K562 (cell line): ENCODE measurements around the gene ZNF628. TPM values are rescaled to one million over a fixed set of nuclear protein-coding genes. Genes with fewer than 3 reads are reported as not detected.

Experiments
- ATAC-seq: fragments of 200-7000 bp; cut with Tn5 transposase; 3 replicates; pipeline ENCODE4 v1.9.1; 2020; ENCODE audit warnings: moderate library complexity
- BruUV-seq: library from RNA; stranded (reverse); fragments of 400-500 nt; replicated peaks from 2 replicates; lab custom pipeline; 2021; lab: Mats Ljungman, UMichigan
- CTCF ChIA-PET: fragments of 300-600 bp; formaldehyde crosslinking; extraction: SDS; loops from one replicate; lab custom pipeline; 2021; ENCODE audit warnings: low intra/inter-chr PET ratio; lab: Yijun Ruan, JAX
- POLR2A ChIA-PET: fragments of 300-600, 350-650 bp; sonication (Branson Sonifier 250); formaldehyde crosslinking; extraction: SDS; loops from one replicate; lab custom pipeline; 2021; ENCODE audit warnings: antibody characterized with exemption, inconsistent platforms; lab: Yijun Ruan, JAX
- DNase-seq, 4 experiments: peaks; one replicate each; pipeline versions ENCODE4 v3.0.0 to v3.0.0-alpha.2; 2011 to 2018; ENCODE audit warnings: low spot score in 3 of 4, mixed read lengths in 3 of 4; ENCODE audit errors: extremely low read depth in 1 of 4
- FAIRE-seq: peaks from 2 replicates; lab custom pipeline; 2011; peaks lifted over from hg19 to GRCh38; lab: Jason Lieb, UNC
- H2AFZ ChIP-seq: 2 replicates; pipeline ENCODE4 v1.6.0; 2011; ENCODE audit warnings: low read depth, low read length, control low read depth, inconsistent platforms
- H3K27ac ChIP-seq: fragments of 200-600 bp; 3 replicates; pipeline ENCODE4 v1.8.0; 2011; ENCODE audit warnings: low read depth, mild to moderate bottlenecking, control low read depth, inconsistent platforms, low read length, moderate library complexity, mixed read lengths; ENCODE audit errors: extremely low read depth
- H3K27me3 ChIP-seq, 2 experiments: fragments of 300-600 bp in 1 of 2; 2 replicates in 1 of 2; 3 replicates in 1 of 2; pipeline versions ENCODE4 v1.6.0 to v1.8.0; 2011; ENCODE audit warnings: inconsistent platforms in 2 of 2, low read length in 2 of 2, mild to moderate bottlenecking in 1 of 2, mixed read lengths in 1 of 2, moderate library complexity in 1 of 2; ENCODE audit not compliant: control insufficient read depth in 2 of 2, insufficient read depth in 2 of 2
- H3K36me3 ChIP-seq: fragments of 300-600 bp; 3 replicates; pipeline ENCODE4 v1.8.0; 2011; ENCODE audit warnings: mild to moderate bottlenecking, low read length, inconsistent platforms; ENCODE audit not compliant: control insufficient read depth, insufficient read depth
- H3K4me1 ChIP-seq, 2 experiments: fragments of 200-600 bp in 1 of 2; replicated peaks in 1 of 2; 2 replicates in 1 of 2; 3 replicates in 1 of 2; pipeline versions ENCODE4 v1.5.1 to v1.8.0; 2011; ENCODE audit warnings: inconsistent platforms in 2 of 2, low read length in 2 of 2, mild to moderate bottlenecking in 1 of 2, mixed read lengths in 1 of 2, moderate library complexity in 1 of 2; ENCODE audit not compliant: control insufficient read depth in 2 of 2, insufficient read depth in 2 of 2
- H3K4me2 ChIP-seq: 2 replicates; pipeline ENCODE4 v1.6.1; 2011; ENCODE audit warnings: low read length, control low read depth, inconsistent platforms, mixed read lengths; ENCODE audit not compliant: insufficient read depth
- H3K4me3 ChIP-seq: fragments of 200-600 bp; sonication (generic), shearing (Covaris generic); 2 replicates; pipeline ENCODE4 v1.5.1; 2016; ENCODE audit warnings: control low read depth, inconsistent platforms
- H3K79me2 ChIP-seq: fragments of 200-600 bp; 3 replicates; pipeline ENCODE4 v1.8.0; 2011; ENCODE audit warnings: low read length, inconsistent platforms; ENCODE audit not compliant: control insufficient read depth, insufficient read depth
- H3K9ac ChIP-seq, 2 experiments: 2 replicates each; pipeline versions ENCODE4 v1.6.0 to v1.6.1; 2011; ENCODE audit warnings: low read depth in 2 of 2, low read length in 2 of 2, control low read depth in 1 of 2, inconsistent platforms in 1 of 2, mild to moderate bottlenecking in 1 of 2, mixed read lengths in 1 of 2; ENCODE audit not compliant: insufficient read depth in 1 of 2
- H3K9me1 ChIP-seq: one replicate; pipeline ENCODE4 v1.6.0; 2011; ENCODE audit warnings: inconsistent platforms, mild to moderate bottlenecking, low read length, moderate library complexity; ENCODE audit not compliant: control insufficient read depth, insufficient read depth
- H3K9me3 ChIP-seq: replicated peaks from 2 replicates; pipeline ENCODE4 v1.5.1; 2011; ENCODE audit warnings: low read depth, low read length, inconsistent platforms; ENCODE audit not compliant: control insufficient read depth, insufficient read depth
- H4K20me1 ChIP-seq: replicated peaks from 2 replicates; pipeline ENCODE4 v1.6.1; 2011; ENCODE audit warnings: low read length, inconsistent platforms, mixed read lengths; ENCODE audit not compliant: control insufficient read depth, insufficient read depth
- ASH1L ChIP-seq: fragments of 450-650 bp; IDR thresholded peaks from 2 replicates; pipeline ENCODE4 v1.6.1; 2018; ENCODE audit warnings: borderline replicate concordance, mild to moderate bottlenecking, low read depth; ENCODE audit not compliant: partially characterized antibody
- MAZ ChIP-seq, 2 experiments: fragments of 450-650 bp in 1 of 2; sonication (generic) in 1 of 2; formaldehyde crosslinking; IDR thresholded peaks in 1 of 2; conservative IDR thresholded peaks in 1 of 2; 2 replicates each; pipeline versions ENCODE4 v1.4.0 to v1.5.0; 2020; ENCODE audit warnings: mild to moderate bottlenecking in 1 of 2, missing genetic modification reagents in 1 of 2
- THRAP3 ChIP-seq: fragments of 450-650 bp; IDR thresholded peaks from 2 replicates; pipeline ENCODE4 v1.6.1; 2016; ENCODE audit warnings: mild to moderate bottlenecking, inconsistent platforms, borderline replicate concordance
- ZFP30 ChIP-seq: fragments of 250-450 bp; sonication (Bioruptor Pico); IDR thresholded peaks from 2 replicates; pipeline ENCODE4 v1.8.0; 2022; ENCODE audit warnings: moderate library complexity, mild to moderate bottlenecking, inconsistent platforms, borderline replicate concordance
- ZFP36 ChIP-seq: fragments of 150-350 bp; IDR thresholded peaks from 2 replicates; pipeline ENCODE4 v1.6.1; 2018; ENCODE audit warnings: low read length, low read depth; ENCODE audit not compliant: partially characterized antibody
- ZKSCAN8 ChIP-seq: fragments of 200-800 bp; sonication (Bioruptor generic); IDR thresholded peaks from 2 replicates; pipeline ENCODE4 v1.6.1; 2016; ENCODE audit warnings: missing genetic modification characterization, missing compliant biosample characterization
- ZNF121 ChIP-seq: sonication (generic); formaldehyde crosslinking; conservative IDR thresholded peaks from 2 replicates; pipeline ENCODE4 v1.8.0; 2022; ENCODE audit warnings: missing genetic modification reagents
- ZNF232 ChIP-seq: sonication (generic); formaldehyde crosslinking; IDR thresholded peaks from 2 replicates; pipeline ENCODE4 v1.8.0; 2022; ENCODE audit warnings: mild to moderate bottlenecking, missing genetic modification reagents
- ZNF717 ChIP-seq: fragments of 250-450 bp; sonication (Bioruptor Pico); IDR thresholded peaks from 2 replicates; pipeline ENCODE4 v1.5.0; 2021
- WGBS: fragments of 100-300 bp; shearing (Covaris generic); methylation state at CpG from one replicate; pipeline ENCODE4 v1.1.6; 2016; ENCODE audit warnings: low coverage, mixed read lengths; ENCODE audit not compliant: insufficient coverage; ENCODE audit errors: missing lambda C conversion rate; 5-methylcytosine and 5-hydroxymethylcytosine counted together
- in situ Hi-C: fragments of 300-500 bp; cut with MboI; formaldehyde crosslinking; loops from 4 replicates; pipeline ENCODE4 v1.15.0; 2018; ENCODE audit warnings: inconsistent platforms, mixed read lengths
- intact Hi-C: fragments of 100-400 bp; cut with micrococcal nuclease; formaldehyde crosslinking; loops from 2 replicates; pipeline ENCODE4 v1.14.2; 2022
- polyA plus RNA-seq, 8 experiments: library from polyadenylated mRNA; depleted of rRNA in 4 of 8; stranded (reverse) in 5 of 8; unstranded in 3 of 8; fragments of >200 nt; fragmentation: Nextera tagmentation in 2 of 8; fragmentation: Illumina TruSeq in 1 of 8; extraction: Ambion mirVana in 2 of 8; extraction: Trizol in 1 of 8; gene quantifications; 2 replicates each; pipeline versions ENCODE4 v1.2.1 to v1.2.3, GENCODE V29; 2011 to 2014; ENCODE audit warnings: inconsistent platforms in 1 of 8, missing spikeins in 1 of 8
- total RNA-seq, 7 experiments: library from RNA; depleted of rRNA in 6 of 7; stranded (reverse); fragments of >200 nt in 6 of 7; fragmentation: Illumina TruSeq in 2 of 7; extraction: Trizol in 2 of 7; gene quantifications; 2 replicates each; pipeline versions ENCODE4 v1.2.1 to v1.2.3, GENCODE V29; 2011 to 2021; ENCODE audit warnings: low replicate concordance in 1 of 7
- TF ChIP-seq, protein P1 (sequence below), 2 experiments: fragments of 450-650 bp; formaldehyde crosslinking in 1 of 2; IDR thresholded peaks; 2 replicates each; pipeline versions ENCODE4 v1.4.0 to v1.6.1; 2014 to 2020; ENCODE audit warnings: mild to moderate bottlenecking in 2 of 2, borderline replicate concordance in 1 of 2, low read depth in 1 of 2

The ZNF628 gene
- total and polyA plus RNA-seq, 9 of the 15 experiments (the other 6 are each of a cell fraction or from before 2014, with no cell fraction given) = 0.13 to 13.6 (median 2.2) TPM; not detected in 3

DNA sequence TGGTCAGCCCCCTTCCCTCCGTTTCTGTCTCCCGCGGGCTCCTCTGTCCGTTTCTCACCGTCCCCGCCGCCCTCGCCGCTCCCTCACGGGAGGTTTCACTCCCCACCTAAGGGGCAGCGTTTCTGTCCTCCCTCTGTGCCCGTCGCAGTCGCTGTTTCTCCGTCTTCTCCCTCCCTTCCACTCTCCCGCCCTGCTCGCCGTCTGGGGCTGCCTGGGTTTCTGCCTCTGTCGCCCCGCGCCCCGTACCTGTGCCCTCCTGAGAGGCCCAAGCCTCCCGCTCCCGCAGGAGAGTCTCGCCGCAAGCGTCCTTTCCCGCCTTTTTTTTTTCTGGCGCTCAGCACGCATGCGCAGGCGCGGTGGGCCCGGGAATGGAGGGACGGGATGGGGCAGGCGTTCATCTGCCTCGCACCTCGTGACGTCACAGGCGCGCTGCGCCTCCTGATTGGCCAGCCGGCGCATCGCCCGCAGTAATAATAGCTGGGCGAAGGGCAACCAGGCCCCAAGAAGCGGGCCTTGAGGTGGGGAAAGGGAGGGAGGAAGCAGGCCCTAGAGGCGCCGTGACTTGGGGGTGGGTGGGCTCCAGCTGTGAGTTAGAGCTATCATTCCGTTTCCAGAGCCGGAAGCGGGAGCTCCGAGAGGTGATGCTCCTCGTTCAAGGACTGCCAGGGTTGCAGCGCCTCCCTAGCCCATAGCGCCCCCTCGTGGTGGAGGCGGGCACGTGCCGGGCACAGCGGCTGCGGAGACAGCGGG, 27.3 kb downstream of the ZNF628 start:
- Histone ChIP-seq H3K9me1 (no peaks in the 10 kb centered on the region), H3K9ac (peak overlapping the region; percentile 49 to 82; a peak in 3 of 4 replicates), H3K4me3 (peak overlapping the region; percentile 27; the same call in 1 of the 2 replicates), H3K9me3 (no peaks in the 10 kb centered on the region; the same call in 1 of the 2 replicates), H3K27me3 (no peaks in the 10 kb centered on the region; a peak in 1 of 5 replicates), H3K36me3 (no peaks in the 10 kb centered on the region), H2AFZ (peak overlapping the region; percentile 97), H3K27ac (peak overlapping the region; percentile 61; the same call in 2 of the 3 replicates), H3K79me2 (no peaks in the 10 kb centered on the region), H4K20me1 (no peaks in the 10 kb centered on the region; the same call in 1 of the 2 replicates), H3K4me1 (peaks cover 12 to 29% of the 10 kb centered on the region in 2 experiments), H3K4me2 (peak overlapping the region; percentile 43)
- BruUV-seq = no TSS peak
- intact Hi-C loops (loop anchor here (2.0 to 10.0 kb wide), 2 partner anchors 37 to 349 kb away; partner anchors contain the start of gene TNNI3), in situ Hi-C loops (no loop called here)
- WGBS = 4% methylated on average over 47 of the region's 64 CpGs
- CTCF ChIA-PET = interaction anchor here (0.7 to 1.3 kb wide), 6 partner anchors 51 to 363 kb away, joined by 3 to 6 read pairs (median 3); no protein-coding TSS in a partner anchor
- POLR2A ChIA-PET = interaction anchor here (0.6 to 1.9 kb wide), 14 partner anchors 9 to 248 kb away, joined by 3 to 11 read pairs (median 3); partner anchors contain the start of gene UBE2S
- peak; percentile 95 to 98 (median 98) for DNase-seq
- ATAC-seq = peak; percentile 96
- FAIRE-seq = peak; percentile 96
- TF ChIP-seq THRAP3 (no peak), ZNF232 (CRISPR knock-in tag) (peak; percentile 99), ASH1L (peak; percentile 73), ZNF121 (peak; percentile 72), ZNF717 (CRISPR knock-in tag) (no peak), ZFP36 (no peak), ZKSCAN8 (no peak), ZFP30 (CRISPR knock-in tag) (no peak), MAZ (CRISPR knock-in tag; conservative IDR thresholded peaks at IDR 0.05 in 1 of 2, IDR thresholded peaks at IDR 0.05 in 1 of 2) (peak; percentile 60 to 84; a peak in 3 of 4 replicates)
- TF ChIP-seq, protein P1, sequence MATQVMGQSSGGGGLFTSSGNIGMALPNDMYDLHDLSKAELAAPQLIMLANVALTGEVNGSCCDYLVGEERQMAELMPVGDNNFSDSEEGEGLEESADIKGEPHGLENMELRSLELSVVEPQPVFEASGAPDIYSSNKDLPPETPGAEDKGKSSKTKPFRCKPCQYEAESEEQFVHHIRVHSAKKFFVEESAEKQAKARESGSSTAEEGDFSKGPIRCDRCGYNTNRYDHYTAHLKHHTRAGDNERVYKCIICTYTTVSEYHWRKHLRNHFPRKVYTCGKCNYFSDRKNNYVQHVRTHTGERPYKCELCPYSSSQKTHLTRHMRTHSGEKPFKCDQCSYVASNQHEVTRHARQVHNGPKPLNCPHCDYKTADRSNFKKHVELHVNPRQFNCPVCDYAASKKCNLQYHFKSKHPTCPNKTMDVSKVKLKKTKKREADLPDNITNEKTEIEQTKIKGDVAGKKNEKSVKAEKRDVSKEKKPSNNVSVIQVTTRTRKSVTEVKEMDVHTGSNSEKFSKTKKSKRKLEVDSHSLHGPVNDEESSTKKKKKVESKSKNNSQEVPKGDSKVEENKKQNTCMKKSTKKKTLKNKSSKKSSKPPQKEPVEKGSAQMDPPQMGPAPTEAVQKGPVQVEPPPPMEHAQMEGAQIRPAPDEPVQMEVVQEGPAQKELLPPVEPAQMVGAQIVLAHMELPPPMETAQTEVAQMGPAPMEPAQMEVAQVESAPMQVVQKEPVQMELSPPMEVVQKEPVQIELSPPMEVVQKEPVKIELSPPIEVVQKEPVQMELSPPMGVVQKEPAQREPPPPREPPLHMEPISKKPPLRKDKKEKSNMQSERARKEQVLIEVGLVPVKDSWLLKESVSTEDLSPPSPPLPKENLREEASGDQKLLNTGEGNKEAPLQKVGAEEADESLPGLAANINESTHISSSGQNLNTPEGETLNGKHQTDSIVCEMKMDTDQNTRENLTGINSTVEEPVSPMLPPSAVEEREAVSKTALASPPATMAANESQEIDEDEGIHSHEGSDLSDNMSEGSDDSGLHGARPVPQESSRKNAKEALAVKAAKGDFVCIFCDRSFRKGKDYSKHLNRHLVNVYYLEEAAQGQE (IDR thresholded peaks at IDR 0.05; ENCODE audit: borderline replicate concordance) = peak; percentile 86
- TF ChIP-seq, protein P1 (CRISPR knock-in tag; IDR thresholded peaks at IDR 0.05; ENCODE audit: low read depth) = no peak
